SK-N-SH treated with all-trans-retinoic acid at 6 μM for 48 hours (cell line): Measurements from ENCODE around the gene FRMPD2.
A peak's percentile ranks its signal among the peaks of the same experiment; 100 is the strongest.

Experiments used
- ATAC-seq: fragments of 200-7000 bp; cut with Tn5 transposase; 3 replicates; pipeline ENCODE4 v1.9.1; 2020; ENCODE audit warnings: mild to moderate bottlenecking, moderate library complexity
- ARNTL ChIP-seq: fragments of 450-650 bp; formaldehyde crosslinking; IDR thresholded peaks from 2 replicates; pipeline ENCODE4 v1.5.0; 2020; ENCODE audit warnings: low read depth, mild to moderate bottlenecking, moderate library complexity, borderline replicate concordance
- BACH2 ChIP-seq: fragments of 250-450 bp; sonication (Bioruptor Pico); IDR thresholded peaks from 2 replicates; pipeline ENCODE4 v1.9.0; 2021; ENCODE audit warnings: mild to moderate bottlenecking, borderline replicate concordance
- CREB5 ChIP-seq: fragments of 250-450 bp; sonication (Bioruptor Pico); IDR thresholded peaks from 2 replicates; pipeline ENCODE4 v1.5.1; 2020; ENCODE audit warnings: low read depth, mild to moderate bottlenecking, moderate library complexity
- CSDC2 ChIP-seq: fragments of 250-450 bp; sonication (Bioruptor Pico); IDR thresholded peaks from 2 replicates; pipeline ENCODE4 v1.5.0; 2020; ENCODE audit warnings: mild to moderate bottlenecking, moderate library complexity
- CSRNP3 ChIP-seq: fragments of 250-450 bp; sonication (Bioruptor Pico); IDR thresholded peaks from 2 replicates; pipeline ENCODE4 v1.5.1; 2021; ENCODE audit warnings: mild to moderate bottlenecking, moderate library complexity
- ESRRG ChIP-seq: fragments of 250-450 bp; sonication (Bioruptor Pico); IDR thresholded peaks from 2 replicates; pipeline ENCODE4 v1.6.1; 2021; ENCODE audit warnings: mild to moderate bottlenecking
- GLIS3 ChIP-seq: fragments of 250-450 bp; sonication (Bioruptor Pico); IDR thresholded peaks from 2 replicates; pipeline ENCODE4 v1.5.0; 2020; ENCODE audit warnings: mild to moderate bottlenecking, moderate library complexity
- ISL1 ChIP-seq: fragments of 250-450 bp; sonication (Bioruptor Pico); IDR thresholded peaks from 2 replicates; pipeline ENCODE4 v2.1.2; 2022; ENCODE audit warnings: mild to moderate bottlenecking, moderate library complexity
- OSR1 ChIP-seq: fragments of 250-450 bp; sonication (Bioruptor Pico); IDR thresholded peaks from 2 replicates; pipeline ENCODE4 v1.8.0; 2022; ENCODE audit warnings: moderate library complexity, mild to moderate bottlenecking, inconsistent platforms
- POU6F1 ChIP-seq: fragments of 250-450 bp; sonication (Bioruptor Pico); IDR thresholded peaks from 2 replicates; pipeline ENCODE4 v1.8.0; 2021; ENCODE audit warnings: low read depth, mild to moderate bottlenecking, moderate library complexity, borderline replicate concordance
- PPARA ChIP-seq: fragments of 250-450 bp; sonication (Bioruptor Pico); IDR thresholded peaks from 2 replicates; pipeline ENCODE4 v1.5.0; 2020; ENCODE audit warnings: mild to moderate bottlenecking, borderline replicate concordance
- RARB ChIP-seq: fragments of 250-450 bp; sonication (Bioruptor Pico); IDR thresholded peaks from 2 replicates; pipeline ENCODE4 v1.8.0; 2021; ENCODE audit warnings: mild to moderate bottlenecking, moderate library complexity
- TOX ChIP-seq: fragments of 250-450 bp; sonication (Bioruptor Pico); IDR thresholded peaks from 2 replicates; pipeline ENCODE4 v1.8.0; 2021; ENCODE audit warnings: mild to moderate bottlenecking, moderate library complexity, borderline replicate concordance
- TSHZ2 ChIP-seq: fragments of 250-450 bp; sonication (Bioruptor Pico); IDR thresholded peaks from 2 replicates; pipeline ENCODE4 v1.5.0; 2020; ENCODE audit warnings: mild to moderate bottlenecking, moderate library complexity
- ZC3H10 ChIP-seq: fragments of 250-450 bp; sonication (Bioruptor Pico); IDR thresholded peaks from 2 replicates; pipeline ENCODE4 v1.5.1; 2021; ENCODE audit warnings: mild to moderate bottlenecking, moderate library complexity
- ZFP3 ChIP-seq: fragments of 250-450 bp; sonication (Bioruptor Pico); IDR thresholded peaks from 2 replicates; pipeline ENCODE4 v1.5.0; 2020; ENCODE audit warnings: mild to moderate bottlenecking, moderate library complexity
- ZFP30 ChIP-seq: fragments of 450-650 bp; formaldehyde crosslinking; IDR thresholded peaks from 2 replicates; pipeline ENCODE4 v1.5.0; 2022; ENCODE audit warnings: mild to moderate bottlenecking, moderate library complexity
- ZNF565 ChIP-seq: fragments of 450-650 bp; formaldehyde crosslinking; conservative IDR thresholded peaks from 2 replicates; pipeline ENCODE4 v1.5.0; 2020; ENCODE audit warnings: low read depth, mild to moderate bottlenecking, moderate library complexity
- ZNF70 ChIP-seq: fragments of 450-650 bp; formaldehyde crosslinking; IDR thresholded peaks from 2 replicates; pipeline ENCODE4 v1.5.0; 2020; ENCODE audit warnings: mild to moderate bottlenecking, moderate library complexity
- ZNF8 ChIP-seq: fragments of 450-650 bp; formaldehyde crosslinking; IDR thresholded peaks from 2 replicates; pipeline ENCODE4 v1.5.0; 2020; ENCODE audit warnings: mild to moderate bottlenecking, moderate library complexity

Gene FRMPD2

GRCh38 chr10:48274636-48275035 lies at the start of gene FRMPD2:
Gene FRMPD2 (minus strand): TSS chr10:48274696. CDS start chr10:48274567, 129 bp downstream.
- TF ChIP-seq ESRRG (CRISPR knock-in tag) (no peak), CSDC2 (CRISPR knock-in tag) (no peak)
- no peak for ATAC-seq

- TF ChIP-seq ISL1 (CRISPR knock-in tag), result no peak
- TF ChIP-seq TSHZ2 (CRISPR knock-in tag), result no peak
- no peak for TF ChIP-seq ZFP3 (CRISPR knock-in tag)
- TF ChIP-seq CSRNP3, result no peak
- TF ChIP-seq ARNTL (CRISPR knock-in tag), result no peak
- TF ChIP-seq BACH2 (CRISPR knock-in tag), result no peak
- no peak for TF ChIP-seq CSDC2 (CRISPR knock-in tag)
- peak; percentile 65; the same call in 2 of the 3 replicates for ATAC-seq
Observed at GRCh38 chr10:48322017-48322416, 47.5 kb upstream of the FRMPD2 start.

- ATAC-seq, result no peak
- TF ChIP-seq ZNF565 (CRISPR knock-in tag) (no peak), ZNF70 (no peak), ZFP3 (CRISPR knock-in tag) (no peak), TOX (CRISPR knock-in tag) (no peak)
Observed at GRCh38 chr10:48317321-48317990, 43.0 kb upstream of the FRMPD2 start.

- no peak for TF ChIP-seq RARB (CRISPR knock-in tag)
- no peak for TF ChIP-seq ZC3H10 (CRISPR knock-in tag)
- no peak for ATAC-seq
Observed at GRCh38 chr10:48316236-48316635, 41.7 kb upstream of the FRMPD2 start.

- no peak for ATAC-seq
- TF ChIP-seq BACH2 (CRISPR knock-in tag) (no peak), OSR1 (no peak), GLIS3 (CRISPR knock-in tag) (no peak), ZFP30 (CRISPR knock-in tag) (no peak), ISL1 (CRISPR knock-in tag) (no peak), PPARA (no peak), ZC3H10 (CRISPR knock-in tag) (no peak)
Observed at GRCh38 chr10:48314107-48314506, 39.6 kb upstream of the FRMPD2 start.

- peak; percentile 20; the same call in 1 of the 3 replicates for ATAC-seq
- TF ChIP-seq PPARA, result no peak
- no peak for TF ChIP-seq ARNTL (CRISPR knock-in tag)
- TF ChIP-seq ZNF8 (CRISPR knock-in tag), result no peak
- TF ChIP-seq BACH2 (CRISPR knock-in tag), result no peak
- TF ChIP-seq OSR1, result no peak
- TF ChIP-seq CSDC2 (CRISPR knock-in tag), result no peak
- TF ChIP-seq CREB5 (CRISPR knock-in tag), result no peak
- no peak for TF ChIP-seq TSHZ2 (CRISPR knock-in tag)
- no peak for TF ChIP-seq POU6F1 (CRISPR knock-in tag)
- TF ChIP-seq ZNF565 (CRISPR knock-in tag), result no peak
- TF ChIP-seq, all 23 proteins: peak for 0
Observed at GRCh38 chr10:48309711-48310226, 35.3 kb upstream of the FRMPD2 start.
